GM12875 (cell line): ENCODE measurements around the gene LFNG.

ENCODE experiments used
- H3K4me3 ChIP-seq: one replicate; pipeline ENCODE4 v1.5.1; 2011; ENCODE audit warnings: low read depth, low read length, control low read depth
- TF ChIP-seq, protein P1 (sequence below): IDR thresholded peaks from 2 replicates; pipeline ENCODE4 v1.5.1; 2011; ENCODE audit warnings: low read depth, mild to moderate bottlenecking, control low read depth, inconsistent platforms, low read length, moderate library complexity, borderline replicate concordance; ENCODE audit not compliant: insufficient read depth

LFNG gene

DNA sequence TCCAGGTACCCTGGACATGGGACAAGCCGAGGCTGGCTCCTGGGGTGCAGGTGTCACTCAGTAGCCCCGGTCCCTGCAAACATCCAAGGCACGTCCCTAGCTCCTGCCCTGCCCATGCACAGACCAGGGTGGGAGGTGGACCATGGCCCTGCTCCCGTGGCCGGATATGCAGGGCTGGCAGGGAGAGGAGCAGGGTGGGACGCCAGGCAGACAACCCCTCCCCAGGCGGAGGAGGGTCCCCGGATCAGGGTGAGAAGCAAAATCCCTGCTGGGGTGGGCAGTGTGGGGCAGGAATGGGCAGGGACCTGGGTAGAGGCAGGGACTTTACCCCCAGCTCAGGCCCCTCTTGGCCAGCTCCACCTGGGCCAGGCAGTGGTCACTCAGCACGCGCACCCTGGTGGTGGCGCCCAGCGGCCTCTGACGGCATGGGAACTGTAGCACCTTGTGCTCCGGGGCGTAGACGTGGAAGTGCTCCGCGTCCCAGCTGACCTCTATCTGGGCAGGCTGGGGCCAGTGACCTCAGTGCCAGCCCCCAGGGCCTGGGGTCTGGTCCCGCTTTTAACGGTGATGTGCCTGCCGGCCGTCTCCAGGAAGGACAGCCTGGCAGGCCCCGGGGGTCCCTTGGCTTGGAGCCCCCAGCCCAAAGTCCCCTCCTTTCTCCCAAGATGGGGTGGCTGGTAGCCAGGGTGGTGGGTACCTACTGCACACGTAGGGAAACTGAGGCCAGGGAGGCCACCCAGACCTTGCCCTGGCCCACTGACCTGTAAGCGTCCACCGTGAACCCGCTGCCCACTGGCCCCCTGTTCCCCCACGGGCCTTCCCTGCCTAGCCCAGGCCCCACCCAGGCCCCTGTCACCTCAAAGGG, 44.5 kb upstream of the LFNG start:
- TF ChIP-seq, protein P1, sequence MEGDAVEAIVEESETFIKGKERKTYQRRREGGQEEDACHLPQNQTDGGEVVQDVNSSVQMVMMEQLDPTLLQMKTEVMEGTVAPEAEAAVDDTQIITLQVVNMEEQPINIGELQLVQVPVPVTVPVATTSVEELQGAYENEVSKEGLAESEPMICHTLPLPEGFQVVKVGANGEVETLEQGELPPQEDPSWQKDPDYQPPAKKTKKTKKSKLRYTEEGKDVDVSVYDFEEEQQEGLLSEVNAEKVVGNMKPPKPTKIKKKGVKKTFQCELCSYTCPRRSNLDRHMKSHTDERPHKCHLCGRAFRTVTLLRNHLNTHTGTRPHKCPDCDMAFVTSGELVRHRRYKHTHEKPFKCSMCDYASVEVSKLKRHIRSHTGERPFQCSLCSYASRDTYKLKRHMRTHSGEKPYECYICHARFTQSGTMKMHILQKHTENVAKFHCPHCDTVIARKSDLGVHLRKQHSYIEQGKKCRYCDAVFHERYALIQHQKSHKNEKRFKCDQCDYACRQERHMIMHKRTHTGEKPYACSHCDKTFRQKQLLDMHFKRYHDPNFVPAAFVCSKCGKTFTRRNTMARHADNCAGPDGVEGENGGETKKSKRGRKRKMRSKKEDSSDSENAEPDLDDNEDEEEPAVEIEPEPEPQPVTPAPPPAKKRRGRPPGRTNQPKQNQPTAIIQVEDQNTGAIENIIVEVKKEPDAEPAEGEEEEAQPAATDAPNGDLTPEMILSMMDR = no peak
- no peak overlapping the region for H3K4me3 ChIP-seq

DNA sequence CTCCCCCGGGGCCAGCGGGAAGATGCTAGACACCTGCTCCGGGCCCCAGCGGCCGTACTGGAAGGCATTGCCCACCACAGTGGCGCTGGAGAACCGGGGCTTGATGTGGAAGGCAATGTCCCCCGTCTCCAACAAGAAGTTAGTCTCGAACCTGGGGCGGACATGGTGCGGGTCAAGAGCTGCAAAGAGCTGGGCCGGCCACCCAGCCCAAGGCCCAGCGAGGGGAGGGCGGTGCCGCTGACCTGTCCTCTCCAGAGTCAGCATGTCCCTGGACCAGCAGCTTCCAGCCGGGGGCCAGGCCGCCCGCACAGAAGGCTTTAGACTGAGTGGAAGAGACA, 43.9 kb upstream of the LFNG start:
- TF ChIP-seq, protein P1 = no peak

GRCh38 chr7:2476298-2476697, 43.3 kb upstream of the LFNG start, which contains the start of gene GRIFIN:
Gene GRIFIN, minus strand, starts transcription at chr7:2476398. Its CDS starts 15 bp downstream, at chr7:2476383.
- TF ChIP-seq, protein P1 = no peak
- H3K4me3 ChIP-seq = no peak within 1 kb of the TSS

More for the DNA sequence above, 43.9 kb upstream of the LFNG start:
- no peak overlapping the region for H3K4me3 ChIP-seq

DNA sequence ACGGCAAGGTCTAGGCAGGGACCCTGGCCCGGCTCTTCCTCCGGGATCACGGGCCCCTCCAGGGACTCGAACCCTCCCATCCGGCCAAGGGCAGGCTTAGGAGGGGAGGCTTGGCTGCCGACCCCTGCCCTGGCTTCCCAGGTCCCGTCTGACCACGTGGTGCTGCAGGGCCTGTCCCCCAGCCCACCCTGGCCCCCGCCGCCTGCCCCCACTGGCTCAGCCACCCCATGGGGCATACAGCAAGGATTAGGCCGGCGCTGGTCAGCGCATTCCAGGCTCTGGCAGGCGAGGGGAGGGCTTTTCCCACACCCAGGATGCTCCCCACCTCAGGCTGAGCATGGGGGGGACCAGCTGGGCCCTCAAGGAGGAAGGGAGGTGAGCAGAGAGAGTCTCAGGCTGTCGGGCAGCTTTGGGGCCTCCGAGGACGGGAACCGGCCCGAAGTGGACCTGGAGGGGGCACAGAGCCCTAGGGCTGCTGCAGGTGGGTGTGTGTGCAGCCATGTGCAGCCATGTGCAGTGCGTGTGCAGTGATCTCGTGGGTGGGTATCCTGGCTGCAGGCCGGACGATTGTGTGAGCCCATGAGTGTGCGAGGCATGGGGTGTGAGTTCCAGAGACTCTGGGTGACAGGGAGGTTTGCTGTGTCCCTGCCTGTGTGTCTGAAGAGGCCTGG, 42.7 kb upstream of the LFNG start:
- TF ChIP-seq, protein P1 = no peak

GRCh38 chr7:2477447-2478398, 41.9 kb upstream of the LFNG start:
- TF ChIP-seq, protein P1 = peak; percentile 64; the same call in 1 of the 2 replicates
- H3K4me3 ChIP-seq = no peak overlapping the region

More for the DNA sequence above, 42.7 kb upstream of the LFNG start:
- no peak overlapping the region for H3K4me3 ChIP-seq

- H3K4me3 ChIP-seq = no peak overlapping the region
- TF ChIP-seq, protein P1 = no peak
These were observed 41.2 kb upstream of the LFNG start for GRCh38 chr7:2478399-2478785.
